Inferior parietal cortex (tissue), 1 donor: ENCODE data around the gene LNPEP.

ENCODE experiments used
- DNase-seq: peaks from one replicate; pipeline ENCODE4 v3.0.0-alpha.2; 2016; ENCODE audit errors: extremely low spot score

The LNPEP gene

GRCh38 chr5:96961053-96961452 is 25.2 kb downstream of the LNPEP start:
- no peak for DNase-seq

GRCh38 chr5:96962540-96962991 is 26.7 kb downstream of the LNPEP start:
- DNase-seq = no peak

GRCh38 chr5:96963267-96963666 is 27.4 kb downstream of the LNPEP start:
- peak; percentile 39 for DNase-seq

- DNase-seq = no peak
These were observed 30.9 kb downstream of the LNPEP start for GRCh38 chr5:96966801-96967200.

GRCh38 chr5:96967400-96967799 is 31.5 kb downstream of the LNPEP start:
- DNase-seq = no peak

GRCh38 chr5:96968074-96968473 is 32.2 kb downstream of the LNPEP start:
- no peak for DNase-seq

GRCh38 chr5:96968614-96969013 is 32.7 kb downstream of the LNPEP start:
- DNase-seq = no peak

- no peak for DNase-seq
These were observed 33.5 kb downstream of the LNPEP start for GRCh38 chr5:96969366-96969765.

- DNase-seq = no peak
These were observed 36.9 kb downstream of the LNPEP start for GRCh38 chr5:96972599-96973334.

- no peak for DNase-seq
These were observed 37.9 kb downstream of the LNPEP start for GRCh38 chr5:96973532-96974401.

- DNase-seq = no peak
These were observed 39.8 kb downstream of the LNPEP start for GRCh38 chr5:96975656-96976055.

- no peak for DNase-seq
These were observed 41.3 kb downstream of the LNPEP start for GRCh38 chr5:96977228-96977627.

- no peak for DNase-seq
These were observed 43.1 kb downstream of the LNPEP start for GRCh38 chr5:96978812-96979449.

- no peak for DNase-seq
These were observed 48.8 kb downstream of the LNPEP start for GRCh38 chr5:96984506-96985192.

- no peak for DNase-seq
These were observed 50.6 kb downstream of the LNPEP start for GRCh38 chr5:96986450-96986849.

GRCh38 chr5:96990102-96990501 is 54.2 kb downstream of the LNPEP start:
- no peak for DNase-seq

GRCh38 chr5:96991708-96992107 is 55.8 kb downstream of the LNPEP start:
- DNase-seq = no peak

GRCh38 chr5:96993760-96994159 is 57.9 kb downstream of the LNPEP start:
- DNase-seq = no peak

GRCh38 chr5:96994493-96994892 is 58.6 kb downstream of the LNPEP start:
- DNase-seq = no peak

GRCh38 chr5:96995419-96995818 is 59.5 kb downstream of the LNPEP start:
- DNase-seq = no peak

GRCh38 chr5:96997265-96997859 is 61.5 kb downstream of the LNPEP start:
- DNase-seq = peak; percentile 58
